ENCODE measurements around the gene SYNC. TPM values are rescaled to one million over a fixed set of nuclear protein-coding genes. Genes with fewer than 3 reads are reported as not detected.

Gene SYNC
- total and polyA plus RNA-seq, 2 of the 8 experiments (the other 6 are each of a cell fraction or from before 2014, with no cell fraction given), result 0.06 to 0.17 TPM

DNA sequence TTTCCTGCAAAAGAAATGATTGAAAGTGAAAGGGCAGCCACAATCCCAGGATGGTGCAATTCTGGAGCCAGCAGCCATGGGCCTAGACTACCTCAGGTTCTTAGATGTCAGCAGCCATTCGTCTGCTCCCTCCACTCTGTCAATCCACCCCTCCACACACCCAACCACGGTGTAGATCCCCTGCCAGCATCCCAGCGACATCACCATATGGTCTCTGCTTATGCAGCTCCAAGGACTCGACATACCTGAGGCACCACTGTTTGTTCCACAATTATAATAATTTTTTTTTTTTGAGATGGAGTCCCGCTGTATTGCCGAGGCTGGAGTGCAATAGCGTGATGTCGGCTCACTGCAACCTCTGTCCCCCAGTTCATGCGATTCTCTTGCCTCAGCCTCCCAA is 6.5 kb downstream of the SYNC start:
- H3K79me1 ChIP-seq (ENCODE audit: low read depth, low read length), result no peaks in the 10 kb centered on the region
- no peak overlapping the region for H3K27ac ChIP-seq (ENCODE audit: low read depth, low read length)
- H4K5ac ChIP-seq (ENCODE audit: insufficient read length, low read depth, low read length), result no peak overlapping the region
- no peaks in the 10 kb centered on the region for H3K23me2 ChIP-seq (ENCODE audit: low read depth, low read length)
- H3K56ac ChIP-seq (replicated peaks; ENCODE audit: insufficient read length, low read depth, low read length), result no peak overlapping the region
- ChIA-PET POLR2A (ENCODE audit: partially characterized antibody) (interaction anchor here (0.6 to 15.0 kb wide), 7 partner anchors 13 to 541 kb away, joined by 3 to 124 read pairs (median 6); no protein-coding TSS in a partner anchor), CTCF (ENCODE audit: partially characterized antibody) (interaction anchor here (0.6 to 0.7 kb wide), 2 partner anchors 87 to 93 kb away, joined by 3 to 5 read pairs; no protein-coding TSS in a partner anchor)
- no peak overlapping the region for H4K8ac ChIP-seq (ENCODE audit: extremely low read depth, insufficient read depth, low read length)
- H2BK120ac ChIP-seq (replicated peaks; ENCODE audit: low read depth, low read length), result no peak overlapping the region
- H4K20me1 ChIP-seq (replicated peaks in 1 of 2; ENCODE audit: control insufficient read depth in 1 of 2, insufficient read depth in 2 of 2, low read length in 2 of 2), result no peaks in the 10 kb centered on the region
- 91% methylated on average over 7 of the region's 9 CpGs; no CpG with 5 or more reads in 1 of the 2 experiments for WGBS, 2 experiments (ENCODE audit: extremely low coverage in 1 of 2, insufficient coverage in 1 of 2, insufficient read length in 1 of 2, insufficient replicate concordance in 2 of 2, low coverage in 1 of 2, low lambda C conversion rate in 2 of 2, missing lambda C conversion rate in 1 of 2)
- no peak overlapping the region for H4K91ac ChIP-seq (replicated peaks; ENCODE audit: insufficient read length, low read length)
- H3K4ac ChIP-seq (replicated peaks; ENCODE audit: insufficient read length, low read depth, low read length), result no peak overlapping the region
- H3K79me2 ChIP-seq (ENCODE audit: control insufficient read depth in 1 of 2, insufficient read depth in 2 of 2, low read length in 2 of 2), result no peaks in the 10 kb centered on the region
- no peak overlapping the region for H3K4me3 ChIP-seq (ENCODE audit: extremely low read depth in 1 of 4, insufficient read depth in 2 of 4, low read depth in 3 of 4, low read length in 4 of 4)
- no peak overlapping the region for H3K18ac ChIP-seq (ENCODE audit: extremely low read depth, low read length)
- TF ChIP-seq JUN (IDR thresholded peaks at IDR 0.05; ENCODE audit: low read depth, low read length) (no peak), SP1 (IDR thresholded peaks at IDR 0.05; ENCODE audit: low read depth, low read length) (no peak), SUZ12 (IDR thresholded peaks at IDR 0.05; ENCODE audit: low read length) (no peak), BCL11A (IDR thresholded peaks at IDR 0.05; ENCODE audit: low read depth in 2 of 2, low read length in 2 of 2) (no peak), ZNF274 (IDR thresholded peaks at IDR 0.05; ENCODE audit: borderline replicate concordance, extremely low read depth, low read length) (no peak), KDM5A (IDR thresholded peaks at IDR 0.05; ENCODE audit: low read length) (no peak), EP300 (IDR thresholded peaks at IDR 0.05; ENCODE audit: borderline replicate concordance in 1 of 2, low read depth in 2 of 2, low read length in 2 of 2) (no peak), HDAC2 (IDR thresholded peaks at IDR 0.05; ENCODE audit: borderline replicate concordance in 1 of 2, low read depth in 2 of 2, low read length in 2 of 2) (no peak), GTF2F1 (IDR thresholded peaks at IDR 0.05; ENCODE audit: borderline replicate concordance, low read depth, low read length) (no peak)
- FAIRE-seq (no peak), DNase-seq (ENCODE audit: low read depth in 1 of 2, low spot score in 2 of 2) (no peak)
- no peak overlapping the region for H2AFZ ChIP-seq (ENCODE audit: low read length)
- peaks cover 0 to 2% of the 10 kb centered on the region in 2 experiments; a peak in 1 of 4 replicates for H3K9me3 ChIP-seq (ENCODE audit: insufficient read depth in 2 of 2, low read depth in 1 of 2, low read length in 1 of 2)
- H3K14ac ChIP-seq (ENCODE audit: insufficient read length), result no peak overlapping the region
- H3K9ac ChIP-seq (replicated peaks in 1 of 4; ENCODE audit: extremely low read depth in 1 of 4, low read depth in 3 of 4, low read length in 3 of 4), result no peak overlapping the region
- H3K4me1 ChIP-seq (replicated peaks in 1 of 4; ENCODE audit: control insufficient read depth in 3 of 4, insufficient read depth in 4 of 4, low read length in 3 of 4), result no peaks in the 10 kb centered on the region
- no peak overlapping the region for H3K23ac ChIP-seq (ENCODE audit: insufficient read length)
- H2BK5ac ChIP-seq (ENCODE audit: low read depth, low read length), result no peak overlapping the region
- no peak overlapping the region for H2BK15ac ChIP-seq (ENCODE audit: low read length)
- H2BK20ac ChIP-seq (ENCODE audit: low read length), result no peak overlapping the region
- no peak overlapping the region for H2AK5ac ChIP-seq (ENCODE audit: low read depth, low read length)
- peaks cover 0 to under 1% (median 0%) of the 10 kb centered on the region in 4 experiments; a peak in 1 of 7 replicates for H3K27me3 ChIP-seq (replicated peaks in 1 of 4; ENCODE audit: control insufficient read depth in 3 of 4, extremely low read depth in 1 of 4, insufficient read depth in 3 of 4, low read length in 3 of 4)
- no peaks in the 10 kb centered on the region for H3K36me3 ChIP-seq (ENCODE audit: control insufficient read depth in 2 of 4, insufficient read depth in 4 of 4, low read length in 3 of 4)
- no peak overlapping the region for H3K4me2 ChIP-seq (ENCODE audit: insufficient read depth in 1 of 2, low read depth in 2 of 2, low read length in 2 of 2)
- H2BK12ac ChIP-seq (ENCODE audit: low read depth, low read length), result no peak overlapping the region
